Measurements from ENCODE around the gene ZBTB20. TPM values are rescaled to one million over a fixed set of nuclear protein-coding genes. Genes with fewer than 3 reads are reported as not detected.

The ZBTB20 gene
- total and polyA plus RNA-seq, 2 of the 4 experiments (the other 2 are of a cell fraction): 0.75 to 14.7 TPM

- Histone ChIP-seq H3K23ac (ENCODE audit: low read depth, low read length) (no peak overlapping the region), H3K14ac (replicated peaks; ENCODE audit: low read depth, low read length) (no peak overlapping the region), H3K9me1 (ENCODE audit: insufficient read depth, low read length) (no peaks in the 10 kb centered on the region), H3K9me3 (ENCODE audit: control insufficient read depth, insufficient read depth, low read length) (no peaks in the 10 kb centered on the region), H3K79me1 (ENCODE audit: low read depth in 1 of 2, low read length in 2 of 2) (no peaks in the 10 kb centered on the region), H3K27ac (ENCODE audit: insufficient read depth, low read length) (no peak overlapping the region), H2AK9ac (replicated peaks; ENCODE audit: low read depth, low read length, poor library complexity) (no peak overlapping the region), H2BK15ac (ENCODE audit: low read depth, low read length) (no peak overlapping the region), H3K9ac (ENCODE audit: low read depth, low read length) (no peak overlapping the region), H2BK5ac (ENCODE audit: low read depth, low read length, poor library complexity, severe bottlenecking) (peak overlapping the region; percentile 41), H3K56ac (ENCODE audit: extremely low read depth, insufficient read depth, low read length) (no peak overlapping the region), H4K20me1 (ENCODE audit: insufficient read depth, low read length) (no peaks in the 10 kb centered on the region), H4K91ac (ENCODE audit: insufficient read depth, low read depth, low read length) (no peak overlapping the region), H3K4me3 (ENCODE audit: insufficient read depth, low read depth, low read length) (no peak overlapping the region), H4K5ac (ENCODE audit: low read depth, low read length) (no peak overlapping the region), H3K18ac (ENCODE audit: low read depth, low read length) (no peak overlapping the region), H3K27me3 (ENCODE audit: control insufficient read depth, insufficient read depth, low read length) (no peaks in the 10 kb centered on the region), H3K4me2 (ENCODE audit: low read depth, low read length) (no peak overlapping the region), H4K8ac (ENCODE audit: low read depth in 2 of 2, low read length in 2 of 2) (no peak overlapping the region), H2BK20ac (ENCODE audit: low read depth, low read length) (0 out of 2 replicates have a peak overlapping the region, but pooled peaks have one; percentile 34), H3K36me3 (ENCODE audit: control insufficient read depth, insufficient read depth, low read length) (no peaks in the 10 kb centered on the region), H3K4me1 (ENCODE audit: control insufficient read depth, insufficient read depth, low read length) (peaks cover 2% of the 10 kb centered on the region; the same call in 1 of the 2 replicates), H3K4ac (ENCODE audit: low read depth, low read length) (no peak overlapping the region), H2AK5ac (ENCODE audit: low read depth, low read length) (no peak overlapping the region), H2BK120ac (ENCODE audit: low read depth, low read length) (0 out of 2 replicates have a peak overlapping the region, but pooled peaks have one; percentile 0), H2AFZ (replicated peaks; ENCODE audit: low read length, poor library complexity) (no peak overlapping the region)
- CTCF ChIA-PET: no interaction called here
- no peak for ATAC-seq (ENCODE audit: low read depth)
- dilution Hi-C loops (cut with HindIII; ENCODE audit: low sequenced_read_pairs, unreplicated experiment): no loop called here
- intact Hi-C loops (cut with micrococcal nuclease): loop anchor here (2.0 kb wide), 1 partner anchor 18 kb away; no protein-coding TSS in a partner anchor
- no TSS peak for BruUV-seq (replicated peaks)
- TF ChIP-seq RFX5 (IDR thresholded peaks at IDR 0.05; ENCODE audit: low read depth, low read length) (no peak), FOS (IDR thresholded peaks at IDR 0.05; ENCODE audit: low read depth, low read length) (no peak), POLR2A (IDR thresholded peaks at IDR 0.05; ENCODE audit: low read depth, low read length) (no peak), RAD21 (IDR thresholded peaks at IDR 0.05; ENCODE audit: low read length) (no peak), BHLHE40 (IDR thresholded peaks at IDR 0.05; ENCODE audit: low read depth, low read length) (no peak), CTCF (conservative IDR thresholded peaks at IDR 0.05; ENCODE audit: low read depth, low read length) (no peak), RCOR1 (IDR thresholded peaks at IDR 0.05; ENCODE audit: insufficient replicate concordance, low read length) (no peak), MAFK (IDR thresholded peaks at IDR 0.05; ENCODE audit: low read depth, low read length) (no peak), USF2 (IDR thresholded peaks at IDR 0.05; ENCODE audit: low read depth, low read length) (no peak), ELK1 (IDR thresholded peaks at IDR 0.05; ENCODE audit: borderline replicate concordance, low read depth, low read length) (no peak)
- WGBS, 2 experiments (ENCODE audit: extremely low coverage in 2 of 2, insufficient read length in 1 of 2): no CpG with 5 or more reads among the region's 3 CpGs
- DNase-seq: peak; percentile 16
- POLR2A ChIA-PET (ENCODE audit: unreplicated experiment): no interaction called here
- in situ Hi-C loops (cut with MboI; ENCODE audit: low sequenced_read_pairs): no loop called here
Measured at GRCh38 chr3:114644367-114644766, 502.7 kb downstream of the ZBTB20 start.

All from IMR-90 (cell line).